GM21381 (cell line): ENCODE data around the gene NCOR1.

Experiments used
- ATAC-seq: cut with Tn5 transposase; IDR thresholded peaks from one replicate; pipeline ENCODE4 v1.9.1; 2021; ENCODE audit warnings: mild to moderate bottlenecking, moderate library complexity; ENCODE audit not compliant: unreplicated experiment

The NCOR1 gene

DNA sequence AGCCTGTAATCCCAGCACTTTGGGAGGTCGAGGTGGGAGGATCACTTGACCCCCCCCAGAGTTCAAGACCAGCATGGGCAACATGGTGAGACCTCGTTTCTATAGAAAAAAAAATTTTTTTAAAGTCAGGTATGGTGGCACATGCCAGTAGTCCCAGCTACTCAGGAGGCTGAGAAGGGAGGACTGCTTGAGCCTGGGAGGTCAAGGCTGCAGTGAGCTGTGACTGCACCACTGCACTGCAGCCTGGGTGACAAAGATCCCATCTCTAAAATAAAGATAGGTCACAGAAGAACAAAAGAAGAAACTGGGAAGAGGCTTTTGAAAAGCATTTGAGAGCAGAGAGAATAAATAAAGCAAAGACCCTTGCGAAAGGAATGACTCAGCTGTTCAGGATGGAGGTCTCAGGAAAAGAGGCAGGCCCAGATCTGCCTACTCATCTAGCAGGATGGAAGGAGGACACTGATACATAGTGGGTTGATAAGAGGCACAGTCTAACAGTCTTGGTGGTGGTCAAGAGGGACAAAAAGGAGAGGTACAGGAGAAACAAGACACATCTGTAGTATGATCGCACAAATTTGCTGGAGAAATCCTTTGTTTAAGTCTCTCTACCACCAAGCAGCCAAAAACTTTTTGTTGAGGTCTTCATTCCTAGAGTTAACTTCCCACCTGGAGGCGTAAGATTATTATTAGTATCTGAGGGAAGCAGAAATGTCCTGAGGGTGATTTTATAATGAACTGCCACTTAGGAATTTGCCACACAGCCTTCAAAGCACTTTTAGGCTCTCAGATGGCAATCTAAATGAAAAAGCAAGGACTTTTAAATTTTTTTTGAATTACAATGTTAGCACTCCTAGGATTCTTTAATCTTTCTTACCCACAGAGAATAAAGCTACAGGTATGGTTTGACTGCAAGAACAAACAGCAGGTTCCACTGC, 233.4 kb downstream of the NCOR1 start:
- ATAC-seq: no peak

DNA sequence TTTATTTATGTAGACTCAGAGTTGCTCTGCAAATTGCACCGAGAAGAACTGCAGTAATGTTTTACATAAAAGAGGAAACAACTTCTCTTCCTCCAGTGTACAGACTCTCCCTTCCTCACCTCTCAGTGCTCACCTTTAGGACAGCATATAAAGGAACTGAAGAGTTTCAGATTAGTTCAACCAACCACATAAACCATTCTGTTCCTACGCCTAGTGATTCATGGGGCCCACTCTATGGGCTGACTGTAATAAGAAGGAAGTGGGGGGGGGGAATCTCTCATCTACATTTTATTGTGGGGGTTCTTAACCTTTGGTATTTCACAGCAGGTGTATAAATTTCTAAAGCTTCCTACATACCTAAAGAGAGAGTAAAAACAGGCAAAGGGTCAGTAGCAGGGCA, 234.1 kb downstream of the NCOR1 start:
- peak; percentile 96 for ATAC-seq
